ENCODE data around the gene SPTSSA.

DNA sequence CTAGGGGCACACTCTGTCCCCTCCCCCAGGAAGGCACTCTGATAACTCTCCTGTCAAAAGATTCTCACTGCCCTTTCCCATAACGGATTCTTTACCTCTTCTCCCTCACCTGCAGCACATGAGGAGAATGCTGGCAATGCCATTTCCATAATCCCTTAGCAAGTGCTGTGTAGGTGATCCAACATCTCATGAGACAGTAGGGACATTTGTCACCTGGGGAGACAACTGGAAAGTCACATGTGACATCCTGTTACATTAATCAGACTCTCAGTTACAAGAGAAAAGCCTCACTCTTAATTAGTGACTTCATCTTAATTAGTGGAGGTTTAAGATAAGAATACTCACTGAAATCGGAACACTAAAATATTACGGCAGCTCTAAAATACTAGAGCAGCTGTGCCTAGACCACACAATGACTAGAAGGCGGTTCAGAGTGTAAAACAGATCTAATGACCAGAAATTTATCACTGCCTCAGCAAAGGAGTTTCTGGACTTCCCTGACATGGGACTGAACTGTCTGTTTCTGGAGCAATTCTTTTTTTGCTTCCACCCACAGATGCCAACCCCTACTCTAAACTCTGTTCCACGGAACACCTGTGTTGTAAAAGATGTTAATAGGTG is 75.1 kb downstream of the SPTSSA start:
- TF ChIP-seq CTCF (IDR thresholded peaks at IDR 0.05) (no peak), USF2 (CRISPR knock-in tag; IDR thresholded peaks at IDR 0.05) (no peak), TEAD4 (CRISPR knock-in tag; IDR thresholded peaks at IDR 0.05) (no peak), CREB1 (CRISPR knock-in tag; IDR thresholded peaks at IDR 0.05) (no peak), PREB (CRISPR knock-in tag; IDR thresholded peaks at IDR 0.05; ENCODE audit: borderline replicate concordance) (no peak)
- TF ChIP-seq, protein P1, sequence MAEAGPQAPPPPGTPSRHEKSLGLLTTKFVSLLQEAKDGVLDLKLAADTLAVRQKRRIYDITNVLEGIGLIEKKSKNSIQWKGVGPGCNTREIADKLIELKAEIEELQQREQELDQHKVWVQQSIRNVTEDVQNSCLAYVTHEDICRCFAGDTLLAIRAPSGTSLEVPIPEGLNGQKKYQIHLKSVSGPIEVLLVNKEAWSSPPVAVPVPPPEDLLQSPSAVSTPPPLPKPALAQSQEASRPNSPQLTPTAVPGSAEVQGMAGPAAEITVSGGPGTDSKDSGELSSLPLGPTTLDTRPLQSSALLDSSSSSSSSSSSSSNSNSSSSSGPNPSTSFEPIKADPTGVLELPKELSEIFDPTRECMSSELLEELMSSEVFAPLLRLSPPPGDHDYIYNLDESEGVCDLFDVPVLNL (CRISPR knock-in tag; IDR thresholded peaks at IDR 0.05; ENCODE audit: borderline replicate concordance, low read depth), result no peak
